HCT116 (cell line): ENCODE results near the gene STAG3. TPM values are rescaled to one million over a fixed set of nuclear protein-coding genes. Genes with fewer than 3 reads are reported as not detected.

ENCODE experiments used
- ATAC-seq: fragments of 200-7000 bp; cut with Tn5 transposase; 2 replicates; pipeline ENCODE4 v1.9.1; 2020; ENCODE audit warnings: mild to moderate bottlenecking, moderate library complexity
- BruUV-seq: library from RNA; stranded (reverse); fragments of 400-500 nt; replicated peaks from 2 replicates; lab custom pipeline; 2021; lab: Mats Ljungman, UMichigan
- CTCF ChIA-PET: fragments of 300-600 bp; sonication (Branson Sonifier 250); formaldehyde crosslinking; loops from one replicate; lab custom pipeline; 2021; ENCODE audit warnings: antibody characterized with exemption; lab: Charles Lee
- POLR2A ChIA-PET: fragments of 300-600, 350-600 bp; sonication (Branson Sonifier 250); formaldehyde crosslinking; loops from one replicate; lab custom pipeline; 2021; ENCODE audit warnings: antibody characterized with exemption; lab: Charles Lee
- RAD21 ChIA-PET, 2 experiments: fragments of 300-600 bp; sonication (Branson Sonifier 250); formaldehyde crosslinking; loops; one replicate each; lab custom pipeline; 2023; ENCODE audit warnings: low total read pairs in 2 of 2; ENCODE audit not compliant: uncharacterized antibody in 2 of 2, unreplicated experiment in 2 of 2, low non-redundant PET in 1 of 2; lab: Charles Lee
- DNase-seq: peaks from one replicate; pipeline ENCODE4 v3.0.0-alpha.2; 2010; ENCODE audit warnings: low read depth, low spot score
- H2AFZ ChIP-seq: fragments of 200-600 bp; shearing (Covaris generic), sonication (generic); 2 replicates; pipeline ENCODE4 v1.6.1; 2017; ENCODE audit warnings: low read depth, mixed run types, mixed read lengths, antibody characterized with exemption, low read length; ENCODE audit not compliant: poor library complexity, severe bottlenecking
- H3K27ac ChIP-seq: 2 replicates; pipeline ENCODE4 v1.5.1; 2012; ENCODE audit warnings: low read depth, low read length
- H3K27me3 ChIP-seq: fragments of 200-600 bp; sonication (generic); 2 replicates; pipeline ENCODE4 v1.6.1; 2016; ENCODE audit warnings: mixed run types, low read length, mixed read lengths; ENCODE audit not compliant: insufficient read depth
- H3K36me3 ChIP-seq, 2 experiments: fragments of 200-500 bp in 1 of 2; fragments of 200-600 bp in 1 of 2; sonication (Bioruptor generic) in 1 of 2; sonication (generic) in 1 of 2; 2 replicates each; pipeline versions ENCODE4 v1.5.1 to v1.6.1; 2014 to 2016; ENCODE audit warnings: low read length in 2 of 2, inconsistent platforms in 1 of 2, mixed read lengths in 1 of 2, mixed run types in 1 of 2; ENCODE audit not compliant: insufficient read depth in 2 of 2, control insufficient read depth in 1 of 2
- H3K4me1 ChIP-seq, 2 experiments: fragments of 200-600 bp in 1 of 2; sonication (generic) in 1 of 2; 2 replicates each; pipeline versions ENCODE4 v1.5.1 to v1.6.1; 2012 to 2017; ENCODE audit warnings: low read length in 2 of 2, inconsistent platforms in 1 of 2, mild to moderate bottlenecking in 1 of 2, mixed read lengths in 1 of 2, mixed run types in 1 of 2, moderate library complexity in 1 of 2; ENCODE audit not compliant: insufficient read depth in 2 of 2, control insufficient read depth in 1 of 2
- H3K4me2 ChIP-seq: fragments of 200-600 bp; sonication (generic); 2 replicates; pipeline ENCODE4 v1.6.1; 2017; ENCODE audit warnings: mixed run types, low read length, mixed read lengths
- H3K4me3 ChIP-seq, 2 experiments: fragments of 200-600 bp in 1 of 2; sonication (generic) in 1 of 2; replicated peaks in 1 of 2; 2 replicates each; pipeline ENCODE4 v1.5.1; 2011 to 2016; ENCODE audit warnings: low read length in 2 of 2, control low read depth in 1 of 2, low read depth in 1 of 2, mild to moderate bottlenecking in 1 of 2, mixed read lengths in 1 of 2, mixed run types in 1 of 2
- H3K79me2 ChIP-seq: fragments of 200-600 bp; sonication (generic); 2 replicates; pipeline ENCODE4 v1.6.1; 2017; ENCODE audit warnings: mild to moderate bottlenecking, mixed run types, low read length, moderate library complexity, mixed read lengths; ENCODE audit not compliant: insufficient read depth
- H3K9ac ChIP-seq: fragments of 200-600 bp; sonication (generic); 2 replicates; pipeline ENCODE4 v1.6.1; 2016; ENCODE audit warnings: low read length, mixed read lengths
- H3K9me2 ChIP-seq: fragments of 200-600 bp; sonication (generic), shearing (Covaris generic); 2 replicates; pipeline ENCODE4 v1.6.1; 2017; ENCODE audit warnings: mixed run types, mild to moderate bottlenecking, moderate library complexity; ENCODE audit not compliant: insufficient read depth
- H3K9me3 ChIP-seq, 2 experiments: fragments of 200-500 bp in 1 of 2; fragments of 200-600 bp in 1 of 2; sonication (Bioruptor generic) in 1 of 2; sonication (generic) in 1 of 2; 2 replicates each; pipeline ENCODE4 v1.6.1; 2014 to 2017; ENCODE audit warnings: low read length in 2 of 2, mixed read lengths in 2 of 2, inconsistent platforms in 1 of 2, low read depth in 1 of 2, mild to moderate bottlenecking in 1 of 2, mixed run types in 1 of 2, moderate library complexity in 1 of 2; ENCODE audit not compliant: control insufficient read depth in 1 of 2, insufficient read depth in 1 of 2
- H4K20me1 ChIP-seq: fragments of 200-600 bp; sonication (generic), shearing (Covaris generic); 2 replicates; pipeline ENCODE4 v1.6.1; 2017; ENCODE audit warnings: mixed run types, mild to moderate bottlenecking, moderate library complexity; ENCODE audit not compliant: insufficient read depth
- CBX3 ChIP-seq: IDR thresholded peaks from 2 replicates; pipeline ENCODE4 v1.6.1; 2012; ENCODE audit warnings: low read depth
- CEBPB ChIP-seq: IDR thresholded peaks from 2 replicates; pipeline ENCODE4 v1.6.1; 2012; ENCODE audit warnings: low read depth
- EGR1 ChIP-seq: IDR thresholded peaks from 2 replicates; pipeline ENCODE4 v1.6.1; 2012; ENCODE audit warnings: low read depth
- ELF1 ChIP-seq: IDR thresholded peaks from 2 replicates; pipeline ENCODE4 v1.6.1; 2012; ENCODE audit warnings: low read depth, borderline replicate concordance
- EZH2 ChIP-seq: fragments of 200-600 bp; sonication (generic); IDR thresholded peaks from 2 replicates; pipeline ENCODE4 v1.6.1; 2017; ENCODE audit warnings: antibody characterized with exemption, mixed run types
- EZH2phosphoT487 ChIP-seq: fragments of 200-600 bp; IDR thresholded peaks from 2 replicates; pipeline ENCODE4 v1.6.1; 2018; ENCODE audit warnings: antibody characterized with exemption, borderline replicate concordance
- FOSL1 ChIP-seq: IDR thresholded peaks from 2 replicates; pipeline ENCODE4 v1.6.1; 2012; ENCODE audit warnings: low read depth
- JUND ChIP-seq: IDR thresholded peaks from 2 replicates; pipeline ENCODE4 v1.6.1; 2012
- POLR2A ChIP-seq: IDR thresholded peaks from 2 replicates; pipeline ENCODE4 v1.7.0; 2011; ENCODE audit warnings: borderline replicate concordance; ENCODE audit not compliant: insufficient read depth, insufficient read length; ENCODE audit errors: extremely low read depth
- POLR2AphosphoS5 ChIP-seq: IDR thresholded peaks from 2 replicates; pipeline ENCODE4 v1.6.1; 2011; ENCODE audit warnings: mild to moderate bottlenecking, low read depth, low read length, moderate library complexity
- RAD21 ChIP-seq: IDR thresholded peaks from 2 replicates; pipeline ENCODE4 v1.6.1; 2012; ENCODE audit warnings: low read depth, mild to moderate bottlenecking
- SIN3A ChIP-seq: IDR thresholded peaks from 2 replicates; pipeline ENCODE4 v1.6.1; 2012; ENCODE audit warnings: low read depth
- SP1 ChIP-seq: IDR thresholded peaks from 2 replicates; pipeline ENCODE4 v1.6.1; 2012; ENCODE audit warnings: low read depth
- YY1 ChIP-seq: IDR thresholded peaks from 2 replicates; pipeline ENCODE4 v1.6.1; 2011; ENCODE audit warnings: low read length, low read depth, moderate library complexity, mild to moderate bottlenecking; ENCODE audit not compliant: insufficient replicate concordance; ENCODE audit errors: extremely low read depth
- intact Hi-C: fragments of 100-400 bp; cut with micrococcal nuclease; formaldehyde crosslinking; loops from 2 replicates; pipeline ENCODE4 v1.10.0; 2022
- total RNA-seq: library from RNA; stranded (reverse); gene quantifications from one replicate; pipeline ENCODE4 v1.2.1, GENCODE V29; 2021; ENCODE audit not compliant: unreplicated experiment
- TF ChIP-seq, protein P1 (sequence below): IDR thresholded peaks from 2 replicates; pipeline ENCODE4 v1.6.1; 2011; ENCODE audit warnings: mild to moderate bottlenecking, low read length, moderate library complexity; ENCODE audit not compliant: insufficient replicate concordance; ENCODE audit errors: extremely low read depth
- TF ChIP-seq, protein P2 (sequence below): IDR thresholded peaks from 2 replicates; pipeline ENCODE4 v1.6.1; 2012
- TF ChIP-seq, protein P3 (sequence below): IDR thresholded peaks from 2 replicates; pipeline ENCODE4 v1.6.1; 2012
- TF ChIP-seq, protein P4 (sequence below): IDR thresholded peaks from 2 replicates; pipeline ENCODE4 v1.6.1; 2012; ENCODE audit warnings: low read depth

The STAG3 gene
- total RNA-seq, 1 experiment from 2014 or later = 1.2 TPM

DNA sequence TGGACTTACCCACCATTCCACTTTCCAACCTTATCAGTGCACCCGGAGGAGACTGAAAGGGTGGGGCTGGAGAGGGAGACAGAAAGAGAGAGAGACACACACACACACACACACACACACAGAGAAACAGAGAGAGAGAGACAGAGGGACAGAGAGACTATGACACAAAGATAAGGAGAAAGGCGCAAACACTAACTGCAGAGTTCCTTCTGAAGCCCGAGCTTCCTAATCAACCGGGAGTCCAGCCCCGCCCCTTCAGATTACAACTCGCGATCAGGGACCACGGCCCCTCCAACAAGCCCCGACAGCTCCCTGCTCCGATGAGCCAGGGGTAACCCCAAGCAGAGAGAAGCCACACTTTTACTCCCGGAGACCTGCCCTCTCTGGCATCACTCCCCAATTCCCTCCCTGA is 9.8 kb upstream of the STAG3 start:
- H3K9ac ChIP-seq = no peak overlapping the region
- RAD21 ChIA-PET = no interaction called here
- POLR2A ChIA-PET = no interaction called here
- no TSS peak for BruUV-seq
- H3K36me3 ChIP-seq = no peaks in the 10 kb centered on the region
- no peaks in the 10 kb centered on the region for H4K20me1 ChIP-seq
- DNase-seq (no peak), ATAC-seq (no peak)
- CTCF ChIA-PET = no interaction called here
- H3K27me3 ChIP-seq = no peaks in the 10 kb centered on the region
- H3K9me2 ChIP-seq = no peaks in the 10 kb centered on the region
- intact Hi-C loops = no loop called here
- H3K27ac ChIP-seq = no peak overlapping the region
- H3K4me1 ChIP-seq = peaks cover 10 to 16% of the 10 kb centered on the region in 2 experiments
- no peak overlapping the region for H2AFZ ChIP-seq
- H3K4me2 ChIP-seq = no peak overlapping the region
- H3K9me3 ChIP-seq = no peaks in the 10 kb centered on the region
- no peak overlapping the region for H3K4me3 ChIP-seq
- TF ChIP-seq SP1 (no peak), SIN3A (no peak), ELF1 (no peak), CBX3 (no peak), EGR1 (no peak), YY1 (no peak), EZH2phosphoT487 (no peak), POLR2AphosphoS5 (no peak), EZH2 (no peak), CEBPB (no peak), FOSL1 (no peak), JUND (no peak), POLR2A (no peak), RAD21 (no peak)
- TF ChIP-seq, protein P1, sequence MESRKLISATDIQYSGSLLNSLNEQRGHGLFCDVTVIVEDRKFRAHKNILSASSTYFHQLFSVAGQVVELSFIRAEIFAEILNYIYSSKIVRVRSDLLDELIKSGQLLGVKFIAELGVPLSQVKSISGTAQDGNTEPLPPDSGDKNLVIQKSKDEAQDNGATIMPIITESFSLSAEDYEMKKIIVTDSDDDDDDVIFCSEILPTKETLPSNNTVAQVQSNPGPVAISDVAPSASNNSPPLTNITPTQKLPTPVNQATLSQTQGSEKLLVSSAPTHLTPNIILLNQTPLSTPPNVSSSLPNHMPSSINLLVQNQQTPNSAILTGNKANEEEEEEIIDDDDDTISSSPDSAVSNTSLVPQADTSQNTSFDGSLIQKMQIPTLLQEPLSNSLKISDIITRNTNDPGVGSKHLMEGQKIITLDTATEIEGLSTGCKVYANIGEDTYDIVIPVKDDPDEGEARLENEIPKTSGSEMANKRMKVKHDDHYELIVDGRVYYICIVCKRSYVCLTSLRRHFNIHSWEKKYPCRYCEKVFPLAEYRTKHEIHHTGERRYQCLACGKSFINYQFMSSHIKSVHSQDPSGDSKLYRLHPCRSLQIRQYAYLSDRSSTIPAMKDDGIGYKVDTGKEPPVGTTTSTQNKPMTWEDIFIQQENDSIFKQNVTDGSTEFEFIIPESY = no peak
- TF ChIP-seq, protein P2, sequence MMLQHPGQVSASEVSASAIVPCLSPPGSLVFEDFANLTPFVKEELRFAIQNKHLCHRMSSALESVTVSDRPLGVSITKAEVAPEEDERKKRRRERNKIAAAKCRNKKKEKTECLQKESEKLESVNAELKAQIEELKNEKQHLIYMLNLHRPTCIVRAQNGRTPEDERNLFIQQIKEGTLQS = no peak
- TF ChIP-seq, protein P3, sequence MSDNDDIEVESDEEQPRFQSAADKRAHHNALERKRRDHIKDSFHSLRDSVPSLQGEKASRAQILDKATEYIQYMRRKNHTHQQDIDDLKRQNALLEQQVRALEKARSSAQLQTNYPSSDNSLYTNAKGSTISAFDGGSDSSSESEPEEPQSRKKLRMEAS = no peak
- TF ChIP-seq, protein P4, sequence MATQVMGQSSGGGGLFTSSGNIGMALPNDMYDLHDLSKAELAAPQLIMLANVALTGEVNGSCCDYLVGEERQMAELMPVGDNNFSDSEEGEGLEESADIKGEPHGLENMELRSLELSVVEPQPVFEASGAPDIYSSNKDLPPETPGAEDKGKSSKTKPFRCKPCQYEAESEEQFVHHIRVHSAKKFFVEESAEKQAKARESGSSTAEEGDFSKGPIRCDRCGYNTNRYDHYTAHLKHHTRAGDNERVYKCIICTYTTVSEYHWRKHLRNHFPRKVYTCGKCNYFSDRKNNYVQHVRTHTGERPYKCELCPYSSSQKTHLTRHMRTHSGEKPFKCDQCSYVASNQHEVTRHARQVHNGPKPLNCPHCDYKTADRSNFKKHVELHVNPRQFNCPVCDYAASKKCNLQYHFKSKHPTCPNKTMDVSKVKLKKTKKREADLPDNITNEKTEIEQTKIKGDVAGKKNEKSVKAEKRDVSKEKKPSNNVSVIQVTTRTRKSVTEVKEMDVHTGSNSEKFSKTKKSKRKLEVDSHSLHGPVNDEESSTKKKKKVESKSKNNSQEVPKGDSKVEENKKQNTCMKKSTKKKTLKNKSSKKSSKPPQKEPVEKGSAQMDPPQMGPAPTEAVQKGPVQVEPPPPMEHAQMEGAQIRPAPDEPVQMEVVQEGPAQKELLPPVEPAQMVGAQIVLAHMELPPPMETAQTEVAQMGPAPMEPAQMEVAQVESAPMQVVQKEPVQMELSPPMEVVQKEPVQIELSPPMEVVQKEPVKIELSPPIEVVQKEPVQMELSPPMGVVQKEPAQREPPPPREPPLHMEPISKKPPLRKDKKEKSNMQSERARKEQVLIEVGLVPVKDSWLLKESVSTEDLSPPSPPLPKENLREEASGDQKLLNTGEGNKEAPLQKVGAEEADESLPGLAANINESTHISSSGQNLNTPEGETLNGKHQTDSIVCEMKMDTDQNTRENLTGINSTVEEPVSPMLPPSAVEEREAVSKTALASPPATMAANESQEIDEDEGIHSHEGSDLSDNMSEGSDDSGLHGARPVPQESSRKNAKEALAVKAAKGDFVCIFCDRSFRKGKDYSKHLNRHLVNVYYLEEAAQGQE = no peak
- H3K79me2 ChIP-seq = no peaks in the 10 kb centered on the region
